ENCODE results near the gene GFPT2.

GFPT2 gene

DNA sequence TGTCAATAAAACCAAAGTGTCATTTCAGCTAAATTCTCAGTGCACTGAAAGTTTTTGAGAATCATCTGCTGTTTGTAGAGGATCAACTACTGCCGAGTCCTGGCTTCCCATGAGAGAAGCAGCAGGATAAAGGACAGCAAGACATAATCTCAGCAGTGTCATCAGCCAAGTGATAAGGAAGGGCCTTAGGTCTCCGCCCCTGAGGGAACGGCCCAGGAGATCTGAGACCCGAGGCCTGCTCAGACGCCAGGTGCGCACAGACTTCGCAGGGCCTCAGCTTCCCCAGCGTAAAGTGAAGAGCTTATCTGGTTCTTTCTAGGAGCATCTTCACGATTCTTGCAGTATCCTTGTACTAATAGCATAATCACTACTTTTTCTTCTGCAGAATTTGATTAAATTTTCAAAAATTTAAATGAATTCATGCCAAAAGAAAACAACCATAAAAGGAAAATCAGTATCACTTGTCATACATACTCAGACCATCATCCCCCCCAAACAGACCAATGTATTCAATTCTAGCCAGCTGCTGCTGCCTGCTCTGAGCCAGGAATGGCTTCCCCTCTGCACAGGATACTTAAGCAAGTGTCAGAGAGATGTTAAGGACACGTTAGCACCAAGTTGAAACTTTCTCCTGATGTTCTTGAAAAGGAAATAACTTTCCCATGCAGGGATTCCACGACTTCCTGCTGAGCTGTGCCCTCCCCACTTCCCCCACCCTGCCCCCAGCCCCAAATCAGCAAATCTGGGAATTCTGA is 2.2 kb downstream of the GFPT2 start:
- DNase-seq = no peak

DNA sequence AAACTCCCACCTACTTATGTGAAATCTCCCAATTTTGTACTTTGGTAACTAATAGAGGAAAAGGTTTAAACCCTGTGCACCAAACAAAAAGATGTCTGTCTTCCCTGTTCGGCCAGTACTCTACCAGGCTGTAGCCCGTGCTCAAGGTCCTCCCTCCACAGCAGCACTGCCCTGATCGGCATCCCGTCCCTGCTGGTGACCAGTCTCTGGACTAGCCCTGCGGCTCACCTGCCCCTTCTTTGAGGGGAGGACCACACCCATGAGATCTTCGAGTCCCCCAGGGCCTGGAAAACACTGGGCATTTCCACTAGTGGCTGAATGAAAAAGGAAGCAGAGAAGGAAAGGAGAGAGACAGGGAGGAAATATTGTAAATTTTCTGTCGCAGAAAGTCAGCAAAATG is 2.8 kb downstream of the GFPT2 start:
- DNase-seq = no peak

DNA sequence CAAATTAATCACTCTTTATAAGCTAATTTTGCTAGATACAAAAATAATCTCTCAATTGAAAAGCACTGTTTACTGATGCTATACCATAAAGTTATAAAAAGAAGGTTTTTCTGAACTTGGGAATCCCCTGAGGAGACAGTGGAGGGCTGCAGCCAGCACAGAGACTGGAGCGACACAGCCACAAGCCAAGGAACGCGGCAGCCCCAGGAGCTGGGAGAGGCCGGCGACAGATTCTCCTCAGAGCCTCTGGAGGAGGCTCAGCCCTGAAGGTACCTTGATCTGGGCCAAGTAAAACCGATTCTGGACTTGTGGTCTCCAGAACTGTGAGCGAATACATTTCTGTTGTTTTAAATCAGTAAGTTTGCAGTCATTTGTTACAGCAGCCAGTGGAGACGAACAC is 3.7 kb downstream of the GFPT2 start:
- DNase-seq = no peak

DNA sequence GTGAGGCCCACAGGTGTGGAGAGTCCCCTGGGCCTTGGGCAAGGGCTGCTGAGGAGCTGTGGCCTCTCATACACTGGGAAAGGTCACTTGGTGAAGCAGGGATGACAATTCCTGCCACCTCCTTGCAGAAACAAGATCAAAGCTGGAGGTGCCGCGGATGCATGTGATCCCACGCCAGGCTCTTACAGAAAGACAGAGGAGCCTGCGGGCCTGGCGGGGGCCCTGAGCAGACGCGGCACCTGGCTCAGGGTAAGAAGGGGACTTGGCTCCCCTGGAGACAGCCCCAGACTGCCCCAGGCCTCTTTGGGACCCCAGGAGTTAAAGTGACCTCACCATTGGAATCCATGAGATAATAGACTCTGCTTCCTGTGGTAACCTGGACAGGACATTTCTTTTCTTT is 4.8 kb downstream of the GFPT2 start:
- DNase-seq = no peak

DNA sequence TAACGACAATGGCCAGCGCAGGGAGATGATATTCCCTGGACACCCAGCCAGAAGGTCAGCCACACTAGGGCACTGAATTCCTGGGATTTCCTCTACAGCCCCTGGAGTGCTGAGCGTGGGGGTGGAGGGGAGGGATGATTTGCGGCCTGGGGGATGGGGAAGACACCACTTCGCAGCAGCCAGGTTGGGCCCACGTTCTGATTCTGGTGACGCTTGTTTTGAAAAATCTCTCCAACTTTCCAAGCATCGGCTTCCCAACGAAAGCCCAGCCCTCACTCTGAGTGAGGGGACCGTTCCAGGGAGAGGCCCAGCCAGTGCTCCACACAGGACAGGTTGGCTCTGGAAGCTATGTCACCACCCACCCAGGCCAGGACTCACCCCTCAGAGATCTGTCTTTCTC is 5.4 kb downstream of the GFPT2 start:
- no peak for DNase-seq

DNA sequence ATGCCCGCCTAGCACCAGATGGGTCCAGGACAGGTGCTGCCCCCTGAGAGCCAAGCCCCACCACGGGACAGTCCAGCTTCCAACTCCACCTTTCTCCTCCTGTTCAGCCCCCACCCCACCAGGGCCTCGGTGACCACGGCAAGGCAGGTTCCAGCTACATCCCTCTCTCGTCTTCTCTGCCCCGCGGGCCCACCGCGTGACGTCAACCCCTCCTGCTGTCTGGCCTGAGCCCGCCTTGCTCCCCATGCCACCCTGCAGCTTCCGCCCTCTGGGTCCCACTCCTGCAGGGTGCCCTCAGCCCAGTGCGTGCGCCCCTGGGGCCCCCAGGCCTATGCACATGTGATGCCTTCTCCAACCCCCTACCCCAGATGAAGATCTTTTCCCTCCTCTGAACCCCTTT is 6.8 kb downstream of the GFPT2 start:
- no peak for DNase-seq

DNA sequence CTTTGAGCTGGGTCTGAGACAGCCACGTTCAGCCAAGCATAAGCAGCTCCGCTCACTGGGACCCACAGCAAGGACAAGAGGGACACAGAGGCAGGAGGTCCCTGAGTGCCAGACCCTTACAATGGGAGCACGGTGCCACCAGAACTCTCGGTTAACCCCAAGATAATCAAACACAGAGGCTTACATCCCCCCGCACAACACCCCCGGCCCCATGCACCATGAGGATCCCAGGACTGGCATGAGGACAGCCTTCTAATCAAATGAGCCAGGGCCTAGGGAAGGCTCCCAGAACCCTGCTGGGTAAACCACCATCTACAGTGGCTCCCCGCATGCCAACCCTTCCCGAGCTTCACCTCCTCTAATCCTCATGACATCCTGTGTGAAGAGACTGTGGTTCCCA is 7.4 kb downstream of the GFPT2 start:
- no peak for DNase-seq

DNA sequence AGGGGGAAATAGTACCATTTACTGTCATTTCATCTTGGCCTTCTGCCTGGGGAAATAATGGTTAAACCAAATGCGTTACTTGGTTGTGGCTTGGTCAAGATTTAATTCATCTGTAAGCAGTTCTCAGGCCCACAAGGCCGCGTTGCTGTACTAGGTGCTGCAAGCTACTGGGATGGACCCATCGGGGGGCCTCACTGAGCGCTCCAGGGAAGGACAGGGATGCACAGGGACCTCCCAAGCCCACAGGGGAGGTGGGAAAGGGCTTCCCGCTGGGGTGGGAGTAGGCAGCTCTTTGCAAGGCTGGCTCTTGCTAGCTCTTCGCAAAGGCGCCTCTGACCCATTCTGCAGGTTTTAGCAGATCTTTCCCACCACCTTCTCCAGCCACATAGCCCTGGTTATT is 8.0 kb downstream of the GFPT2 start:
- DNase-seq = no peak

DNA sequence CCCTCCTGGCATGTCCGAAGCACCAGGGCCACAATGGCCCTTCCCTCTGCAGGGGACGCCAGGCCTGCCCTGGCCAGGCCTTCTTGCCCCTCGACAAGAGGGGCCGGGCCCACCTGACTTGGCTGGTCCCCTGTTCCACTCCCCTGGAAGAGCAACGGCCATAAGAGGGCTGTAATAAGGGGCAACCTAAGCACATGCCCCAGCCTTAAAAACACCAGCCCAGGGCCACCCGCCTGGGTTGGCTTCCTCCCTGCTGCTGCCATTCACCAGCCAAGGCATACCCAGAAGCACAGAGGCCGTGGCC is 8.5 kb downstream of the GFPT2 start:
- no peak for DNase-seq

DNA sequence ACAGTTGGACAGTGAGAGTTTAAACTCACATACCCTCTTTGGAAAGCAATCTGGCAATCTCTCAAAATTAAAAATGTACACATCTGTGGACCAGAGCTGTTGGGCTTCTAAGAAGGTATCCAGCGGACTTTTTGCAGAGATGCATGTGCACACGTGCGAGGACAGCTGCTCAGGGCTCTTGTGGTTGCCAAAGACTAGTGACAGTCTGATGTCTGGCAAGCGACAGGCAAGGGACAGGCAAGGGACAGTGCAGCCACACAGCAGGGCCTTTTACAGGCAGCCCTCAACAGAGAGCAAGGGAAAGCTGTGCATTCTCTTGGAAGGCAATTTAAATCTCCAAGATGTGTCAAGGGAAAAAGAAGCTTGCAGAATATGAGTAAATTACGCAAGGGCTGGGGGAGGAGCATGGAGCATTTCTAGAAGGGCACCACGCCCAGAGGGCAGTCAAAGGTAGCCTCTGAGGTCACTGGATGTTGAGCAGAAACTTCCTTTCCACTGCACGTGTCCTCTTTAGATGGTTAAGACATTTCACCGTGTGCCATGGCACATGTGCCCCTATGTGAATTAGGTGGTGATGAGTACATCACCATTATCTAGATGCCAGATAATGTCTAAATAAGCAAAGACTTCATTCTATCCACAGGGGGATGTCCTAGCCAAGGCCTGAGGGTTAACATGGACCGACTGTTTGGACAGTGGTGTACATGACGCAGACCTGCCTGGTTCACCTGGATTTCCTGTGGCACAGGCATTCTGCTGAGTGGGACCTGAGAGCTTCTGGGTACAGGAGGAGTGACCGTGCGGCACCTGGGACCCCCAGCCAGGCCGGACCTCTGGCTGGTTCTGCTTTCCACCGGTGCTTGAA is 9.1 kb downstream of the GFPT2 start:
- DNase-seq = no peak

DNA sequence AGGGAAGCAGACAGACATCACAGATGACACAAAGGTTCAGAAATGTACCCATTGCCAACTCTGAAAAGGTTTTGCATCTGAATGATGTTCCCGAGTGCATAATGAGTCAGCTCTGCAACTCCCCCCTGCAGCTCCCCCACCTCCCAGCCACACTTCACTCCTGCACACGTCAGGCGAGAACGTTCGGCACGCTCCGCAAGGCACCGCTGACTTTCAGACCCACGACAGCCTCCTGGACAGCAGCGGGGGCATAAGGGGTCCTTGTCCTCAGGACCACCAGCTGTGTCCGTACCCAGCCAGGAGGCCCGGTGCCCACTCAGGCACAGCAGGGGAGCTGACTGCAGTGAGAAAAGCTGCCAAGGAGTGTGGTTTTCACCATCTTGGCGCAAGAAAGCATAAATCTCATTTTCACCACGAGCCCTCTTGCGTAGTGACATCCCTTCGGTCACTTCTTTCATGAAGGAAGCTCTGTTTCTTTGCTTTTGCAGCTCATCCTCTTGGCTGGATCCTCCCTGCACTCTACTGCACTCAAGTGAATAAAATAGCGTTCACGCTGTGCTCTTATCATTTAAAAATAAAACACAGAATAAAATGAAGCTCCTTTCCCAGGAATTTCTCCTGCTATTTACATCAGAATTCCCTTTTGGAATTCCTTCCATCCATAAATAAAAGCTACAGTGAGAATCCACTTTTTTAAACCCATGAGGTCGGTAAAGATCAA is 9.9 kb downstream of the GFPT2 start:
- DNase-seq = no peak

DNA sequence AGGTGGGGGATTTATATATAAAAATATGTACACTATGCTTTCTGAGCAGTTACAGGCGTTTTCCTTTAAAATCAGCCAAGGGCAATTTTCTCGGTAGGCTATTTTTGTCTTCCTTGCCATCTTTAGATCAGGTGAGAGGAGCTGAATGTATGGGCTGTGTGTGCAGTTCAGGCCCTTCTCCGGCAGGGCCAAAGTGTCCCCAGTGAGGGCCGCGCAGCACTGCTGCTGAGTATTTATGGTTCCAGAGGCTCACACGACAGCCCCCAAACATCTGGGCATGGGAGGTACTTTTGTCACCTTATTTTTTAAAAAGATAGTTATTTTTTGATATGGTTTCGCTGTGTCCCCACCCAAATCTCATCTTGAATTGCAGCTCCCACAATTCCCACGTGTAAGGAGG is 11.5 kb downstream of the GFPT2 start:
- no peak for DNase-seq

DNA sequence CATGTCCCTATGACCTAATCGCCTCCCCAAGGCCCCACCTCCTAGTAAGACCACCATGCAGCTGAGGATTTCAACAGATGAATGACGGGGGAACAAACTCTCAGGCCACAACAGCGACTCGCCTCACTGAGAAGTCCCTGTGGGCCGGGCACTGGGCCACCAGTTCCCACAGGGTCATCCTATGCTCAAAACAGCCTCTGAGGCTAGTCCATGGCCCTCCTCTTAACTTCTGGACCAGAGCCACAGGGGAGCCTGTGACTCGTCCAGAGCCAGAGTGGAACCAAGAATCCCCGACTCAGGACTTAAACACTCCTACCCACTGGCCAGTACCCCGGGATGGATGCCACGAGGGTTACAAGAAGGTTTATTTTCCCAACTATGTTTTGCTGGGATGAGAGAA is 12.3 kb downstream of the GFPT2 start:
- DNase-seq = no peak

DNA sequence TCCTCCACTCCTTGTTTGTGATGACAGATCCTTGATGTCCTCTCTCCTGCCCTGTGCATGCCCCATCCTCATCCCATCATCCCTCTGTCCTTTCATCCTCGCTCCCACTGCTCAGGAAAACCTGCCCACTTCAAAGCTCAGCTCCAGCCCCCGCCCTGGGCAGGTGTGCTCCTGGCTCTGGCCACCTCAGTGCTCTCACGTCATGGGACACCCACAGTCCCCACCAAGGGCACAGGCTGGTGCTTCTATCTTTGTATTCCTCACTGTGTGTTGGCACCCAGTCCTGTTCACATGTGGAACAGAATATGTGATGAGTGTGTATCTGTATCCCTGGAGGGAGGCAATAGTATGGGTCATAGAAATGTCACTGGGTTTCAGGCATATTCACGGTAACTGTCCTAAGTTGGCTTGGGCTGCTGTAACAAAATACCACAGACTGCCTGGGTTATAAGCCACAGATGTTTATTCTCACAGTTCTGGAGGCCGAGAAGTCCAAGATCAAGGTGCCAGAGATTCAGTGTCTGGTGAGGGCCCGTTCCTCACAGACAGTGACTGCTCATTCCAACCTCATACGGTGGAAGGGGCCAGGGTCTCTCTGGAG is 13.5 kb downstream of the GFPT2 start:
- DNase-seq = no peak

DNA sequence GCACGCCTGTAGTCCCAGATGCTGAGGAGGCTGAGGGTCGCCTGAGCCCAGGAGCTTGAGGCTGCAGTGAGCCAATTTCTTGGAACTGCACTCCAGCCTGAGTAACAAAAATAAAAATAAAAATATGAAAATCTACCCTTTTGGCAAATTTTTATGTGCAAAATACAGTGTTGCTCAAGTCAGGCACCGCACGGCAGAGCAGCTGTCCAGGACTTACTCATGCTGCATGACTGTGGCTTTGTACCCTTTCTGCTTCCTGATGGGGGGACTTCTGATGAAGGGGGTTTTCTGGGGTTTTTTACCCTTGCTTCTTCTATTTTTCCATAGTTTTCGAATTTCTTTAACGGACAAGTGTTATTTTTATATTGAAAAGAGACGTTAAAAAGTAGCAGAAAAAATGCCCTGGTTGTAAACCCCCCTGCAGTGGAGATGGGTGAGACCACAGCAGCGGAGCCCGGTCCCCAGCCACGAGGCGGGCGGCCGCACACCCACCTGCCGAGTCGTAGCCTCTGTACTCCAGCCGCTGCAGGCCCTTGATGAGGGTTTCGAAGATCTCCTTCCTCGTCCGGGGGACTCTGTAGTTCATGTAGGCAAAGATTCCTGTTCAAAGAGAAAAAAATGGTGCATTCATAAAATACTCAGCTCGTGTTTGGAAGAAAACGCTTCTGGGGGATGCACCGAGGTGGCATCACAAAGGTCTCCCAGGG is 15.0 kb downstream of the GFPT2 start:
- DNase-seq = no peak

DNA sequence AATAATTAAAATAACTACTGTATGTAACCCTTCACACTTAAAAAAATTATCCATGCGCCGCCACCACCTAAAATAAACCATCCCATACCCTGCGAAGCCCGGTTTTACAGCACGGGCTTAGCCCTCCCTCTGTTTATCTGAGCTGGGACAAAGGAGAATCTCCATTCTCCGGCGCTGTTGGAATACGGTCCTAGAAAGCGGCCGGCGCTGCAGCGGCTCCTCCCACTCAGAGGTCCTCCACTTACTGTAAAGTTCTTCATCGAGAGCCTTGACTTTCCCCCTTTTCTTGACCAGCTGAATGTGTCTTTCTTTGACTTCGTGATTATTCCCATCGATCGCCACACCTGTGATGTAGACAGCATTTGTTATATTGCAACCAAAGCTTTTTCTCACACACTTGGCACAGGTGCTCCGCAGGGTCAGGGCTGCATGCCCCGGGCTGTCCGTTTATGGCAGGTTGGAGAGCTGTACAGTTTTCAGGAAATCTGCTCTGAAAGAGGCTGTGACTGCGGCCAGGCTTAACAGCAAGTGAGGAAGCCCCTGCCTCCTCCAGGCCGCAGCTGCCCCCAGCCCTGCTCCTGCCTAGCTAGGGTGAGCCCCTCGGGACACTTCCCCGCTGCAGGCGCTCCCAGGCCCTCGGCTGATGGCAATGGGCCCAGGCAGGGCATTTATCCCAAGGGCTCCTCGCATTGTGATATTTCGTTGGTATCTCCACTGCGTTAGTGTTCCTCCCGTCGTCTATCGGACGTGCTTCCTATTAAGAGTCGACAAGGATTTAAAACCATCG is 16.7 kb downstream of the GFPT2 start:
- DNase-seq = no peak

DNA sequence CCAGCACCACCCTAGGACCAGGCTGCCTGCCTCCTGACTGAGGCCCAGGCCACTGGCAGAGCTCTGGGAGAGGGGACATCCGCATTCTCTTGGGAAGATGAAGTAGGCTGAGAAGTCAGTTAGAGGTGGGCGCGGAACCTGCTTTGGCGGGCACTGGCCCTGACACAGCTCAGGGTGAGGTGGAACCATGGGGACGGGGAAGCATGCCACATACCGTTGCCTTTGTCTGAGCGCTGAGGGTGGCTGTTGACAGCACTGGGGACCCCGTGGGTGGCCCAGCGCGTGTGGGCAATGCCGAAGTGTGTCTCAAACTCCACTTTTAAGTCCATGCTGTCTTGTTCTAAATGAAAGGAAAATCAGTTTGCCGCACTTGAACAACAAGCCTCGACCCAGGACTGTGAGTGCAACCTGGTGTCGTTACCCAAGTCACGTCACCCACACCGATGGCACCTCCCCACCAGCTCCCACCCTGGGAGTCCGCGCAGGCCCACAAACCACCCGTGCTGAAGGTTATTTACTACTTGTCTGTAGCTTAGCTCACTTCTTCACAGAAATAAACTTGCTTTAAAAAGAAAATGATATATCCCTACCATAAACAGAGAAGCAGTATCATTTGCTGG is 17.4 kb downstream of the GFPT2 start:
- DNase-seq = no peak

DNA sequence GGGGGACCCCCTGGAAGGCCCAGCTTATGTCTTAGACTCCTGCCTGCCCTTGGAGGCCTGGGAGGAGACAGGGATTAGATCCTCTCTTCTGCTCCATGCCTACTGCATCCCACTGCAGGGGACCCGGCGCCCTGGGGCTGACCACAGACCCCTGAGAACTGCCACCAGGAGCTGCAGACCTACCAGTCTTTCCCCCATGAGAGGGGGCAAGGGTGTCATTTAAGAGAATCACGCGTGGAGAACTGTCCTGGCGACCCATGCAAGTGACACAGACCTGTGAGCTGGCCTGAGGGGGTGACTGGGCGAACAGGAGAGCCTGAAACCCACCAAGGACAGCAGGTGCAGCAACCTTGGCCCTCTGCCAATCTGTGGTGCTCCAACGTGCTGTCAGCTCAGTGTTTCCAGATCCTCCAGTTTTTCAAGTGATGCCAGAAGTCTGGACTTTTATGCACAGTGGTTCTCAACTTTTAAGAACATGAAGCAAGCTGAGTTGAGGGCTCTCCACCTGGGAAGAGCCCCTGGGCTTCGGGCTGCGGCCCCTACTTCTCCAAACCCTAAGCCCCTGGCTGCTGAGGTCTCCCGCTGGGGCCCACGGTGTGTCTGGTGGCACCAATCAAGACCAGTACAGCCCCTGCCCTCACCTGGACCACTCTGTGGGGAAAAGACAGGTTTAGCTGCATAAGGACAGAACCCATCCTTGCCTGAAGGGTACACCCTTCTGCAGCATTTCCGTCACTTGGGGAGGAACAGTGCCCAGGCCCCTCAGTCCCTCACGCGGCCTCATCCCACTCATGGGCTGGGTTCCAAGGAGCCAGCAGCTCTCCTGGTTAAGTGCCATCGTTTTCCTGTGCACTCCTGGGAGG is 18.2 kb downstream of the GFPT2 start:
- no peak for DNase-seq

DNA sequence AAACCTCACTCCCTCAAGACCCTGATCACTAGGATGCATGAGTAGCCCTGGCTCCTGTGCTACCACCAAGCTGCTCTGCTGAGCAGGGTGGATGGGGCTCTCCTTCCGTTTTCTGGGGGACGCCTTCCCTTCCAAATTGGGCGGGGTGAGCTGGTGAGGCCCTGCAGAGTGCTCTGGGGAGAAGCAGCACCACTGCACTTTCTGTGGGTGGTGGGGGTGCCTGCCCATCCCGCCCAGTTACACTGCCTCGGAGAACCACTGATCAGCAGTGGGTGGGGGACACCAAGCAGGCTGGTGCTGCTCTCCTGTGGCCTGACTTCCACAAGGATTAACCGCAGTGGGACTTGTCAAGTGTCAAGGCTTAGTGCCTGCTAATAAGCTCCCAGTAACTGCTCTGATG is 19.0 kb downstream of the GFPT2 start:
- DNase-seq = no peak

DNA sequence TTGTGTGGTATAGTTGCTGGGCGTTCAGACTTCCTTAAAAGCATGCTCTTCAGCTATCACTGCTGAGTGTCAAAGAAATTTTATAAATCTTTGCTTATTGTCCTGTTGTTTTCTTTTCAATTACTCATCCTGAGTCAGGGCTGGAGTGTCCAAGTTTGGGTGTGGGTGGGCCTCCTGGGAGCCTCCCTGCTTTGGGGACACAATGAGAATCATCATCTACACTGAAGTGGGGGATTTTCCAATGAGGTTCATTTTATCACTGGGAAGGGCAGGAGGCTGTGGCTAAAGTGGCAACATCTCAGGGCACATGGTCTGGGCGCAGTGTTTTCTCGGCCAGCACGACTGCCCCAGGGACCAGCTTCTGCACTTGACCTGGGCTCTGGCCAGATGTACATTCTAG is 19.5 kb downstream of the GFPT2 start:
- no peak for DNase-seq

DNA sequence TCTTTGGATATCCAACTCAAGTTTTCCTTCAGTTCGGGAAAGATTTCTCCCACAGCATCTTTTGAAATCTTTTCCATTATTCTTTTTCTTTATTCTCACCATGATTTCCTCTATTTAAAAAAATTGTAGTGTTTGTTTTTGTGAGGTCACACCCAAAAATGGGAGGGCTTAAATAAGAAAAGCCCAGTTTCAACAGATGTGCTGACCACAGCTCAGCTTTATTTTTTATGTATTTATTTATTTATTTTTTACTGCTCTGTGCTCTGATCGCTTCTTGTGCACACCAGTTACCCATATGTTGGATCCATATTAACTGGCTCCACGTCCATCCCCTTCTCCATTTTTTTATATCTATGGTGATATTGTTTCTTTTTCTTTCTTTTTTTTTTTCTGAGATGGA is 20.3 kb downstream of the GFPT2 start:
- DNase-seq = no peak

All from CD4-positive, alpha-beta T cell treated with Interleukin-4 for 4 hours (primary cell).